Measurements from ENCODE around the gene TBX1.

TBX1 gene

DNA sequence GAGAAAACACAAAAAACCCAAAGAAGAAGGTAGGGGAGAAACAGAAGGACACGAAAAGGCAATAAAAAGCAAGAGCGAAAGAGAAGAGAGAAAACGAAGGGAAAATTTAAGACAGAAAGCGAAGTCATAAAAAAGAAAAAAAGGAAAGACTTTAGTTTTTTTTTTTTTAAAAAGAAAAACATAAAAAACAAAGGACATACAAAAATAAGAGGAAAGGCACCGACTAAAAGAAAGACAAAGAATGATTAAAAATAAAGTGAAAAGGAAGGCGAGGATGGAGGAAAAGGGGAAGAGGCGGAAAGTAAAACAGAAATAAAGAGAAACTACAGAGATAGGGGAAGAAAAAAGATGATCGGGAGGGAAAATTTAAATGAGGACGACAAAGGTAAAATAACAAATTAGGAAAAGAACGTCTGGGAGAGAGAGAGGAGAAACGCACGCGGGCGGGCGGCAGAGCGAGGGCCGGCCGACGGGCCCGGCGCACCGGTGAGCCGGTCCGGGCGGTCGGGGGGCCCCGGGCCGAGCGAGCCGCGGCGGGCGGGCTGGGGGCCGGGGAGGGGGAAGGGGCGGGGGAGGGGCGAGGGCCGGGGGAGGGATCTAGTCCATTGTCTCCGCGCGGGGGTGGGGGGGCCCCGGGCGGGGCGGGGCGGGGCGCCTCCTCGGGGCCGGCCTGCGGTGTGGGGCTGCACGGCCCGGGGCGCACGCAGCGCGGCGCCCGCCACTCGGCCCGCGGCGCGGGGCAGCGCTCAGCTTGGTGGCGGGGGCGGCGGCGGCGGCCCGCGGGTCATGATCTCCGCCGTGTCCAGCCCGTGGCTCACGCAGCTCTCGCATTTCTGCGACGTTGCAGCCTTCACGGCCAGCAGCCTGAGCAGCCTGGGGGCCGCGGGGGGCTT is at the start of gene TBX1:
TBX1 (plus strand) TSS at position 721 of the 893 bp plus-strand sequence; CDS start at position 787, 66 bp downstream.
- DNase-seq (ENCODE audit: low read depth in 2 of 3, low spot score in 2 of 3): no peak

DNA sequence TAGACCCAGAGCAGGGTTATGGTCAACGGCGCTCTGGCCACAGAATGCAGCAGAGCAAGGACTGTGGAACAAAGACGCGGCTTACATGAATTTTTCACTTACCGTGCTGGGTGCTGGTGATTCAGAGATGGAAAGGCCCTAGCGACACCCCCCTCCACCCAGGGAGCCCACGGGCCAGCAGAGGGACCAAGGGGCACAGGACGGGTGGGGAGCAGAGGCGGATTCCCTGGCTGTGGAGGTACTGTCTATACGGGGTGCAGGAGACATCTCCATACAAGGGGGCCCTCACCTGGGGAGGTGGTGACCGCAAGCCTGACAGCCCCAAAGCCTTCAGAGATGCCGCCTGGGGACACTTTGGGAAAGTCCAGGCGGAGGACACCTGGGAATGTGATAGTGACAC is 47.3 kb upstream of the TBX1 start:
- no peak for DNase-seq (ENCODE audit: low read depth in 2 of 3, low spot score in 2 of 3)

DNA sequence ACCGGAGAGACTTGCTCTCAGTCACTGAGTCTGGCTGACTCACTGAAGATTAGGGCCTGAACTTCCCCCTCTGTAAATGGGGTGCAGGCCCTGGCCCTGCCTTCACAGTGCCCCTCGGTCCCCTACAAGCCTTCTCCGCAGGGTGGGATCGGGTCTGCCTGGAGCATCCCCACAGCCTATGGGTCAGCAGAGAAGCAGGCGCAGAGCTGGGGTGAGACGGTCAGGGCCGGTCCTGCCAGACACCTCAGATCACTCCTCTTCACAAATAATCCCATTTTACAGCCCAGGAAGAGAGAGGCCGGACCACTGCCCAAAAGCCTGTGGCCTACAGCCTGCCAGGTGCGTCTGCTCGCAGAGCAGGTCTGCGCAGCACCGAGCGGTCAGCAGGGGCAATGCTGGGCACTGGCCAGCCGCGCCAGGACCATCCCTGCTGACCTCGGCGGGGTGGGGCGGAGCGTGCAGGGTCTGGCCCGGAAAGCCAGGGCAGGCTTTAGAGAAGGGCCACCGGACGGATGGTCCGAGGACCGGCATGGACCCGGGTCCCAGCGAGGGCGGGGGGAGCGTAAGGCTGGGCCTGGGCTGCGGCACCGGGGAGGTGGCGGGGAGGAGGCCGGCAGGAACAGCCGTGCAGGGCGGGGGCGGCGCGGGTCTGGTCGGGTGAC is 46.8 kb upstream of the TBX1 start:
- DNase-seq (ENCODE audit: low read depth in 2 of 3, low spot score in 2 of 3): no peak

DNA sequence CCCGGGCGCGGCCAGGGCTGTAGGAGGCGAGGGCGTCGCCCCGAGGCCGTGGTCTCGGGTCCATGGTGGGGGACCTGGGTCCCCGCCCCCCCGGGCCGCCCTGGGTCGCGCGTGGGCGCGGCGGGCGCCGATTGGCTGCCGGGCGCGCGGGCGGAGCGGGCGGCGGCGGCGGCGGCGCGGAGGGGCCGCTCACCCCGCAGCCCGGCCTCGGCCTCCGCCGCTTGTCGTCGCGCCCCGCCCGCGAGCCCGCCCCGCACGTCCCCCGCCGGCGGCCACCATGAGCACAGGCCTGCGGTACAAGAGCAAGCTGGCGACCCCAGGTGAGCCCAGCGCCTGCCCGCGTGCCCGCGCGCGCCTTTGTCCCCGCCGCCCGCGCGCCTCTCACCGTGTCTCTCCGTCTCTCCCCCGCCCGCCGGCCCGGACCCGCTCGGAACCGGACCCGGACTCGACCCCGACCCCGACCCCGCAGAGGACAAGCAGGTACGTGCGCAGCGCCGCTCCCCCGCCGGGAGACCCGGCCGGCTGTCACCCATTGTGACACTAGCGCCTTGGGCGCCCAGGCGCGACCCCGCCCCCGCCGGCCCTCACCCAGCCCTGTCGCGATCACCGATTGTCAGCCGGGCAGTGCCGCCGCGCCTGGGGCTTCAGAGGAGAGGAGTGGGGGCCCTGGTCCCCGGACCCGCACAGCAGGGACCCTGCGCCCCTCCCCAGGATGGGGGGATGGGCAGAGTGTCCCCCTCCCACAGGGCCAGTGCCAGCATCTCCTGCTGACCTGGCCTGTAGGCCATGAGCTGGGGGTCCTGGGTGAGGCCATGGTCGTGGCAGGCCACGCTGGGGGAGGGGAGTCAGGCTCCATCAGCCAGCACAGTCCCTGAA is 46.0 kb upstream of the TBX1 start, which contains the start of gene SEPTIN5:
SEPTIN5 (plus strand) TSS at position 192 of the 876 bp plus-strand sequence; CDS start at position 278, 86 bp downstream.
- no peak for DNase-seq (ENCODE audit: low read depth in 2 of 3, low spot score in 2 of 3)

DNA sequence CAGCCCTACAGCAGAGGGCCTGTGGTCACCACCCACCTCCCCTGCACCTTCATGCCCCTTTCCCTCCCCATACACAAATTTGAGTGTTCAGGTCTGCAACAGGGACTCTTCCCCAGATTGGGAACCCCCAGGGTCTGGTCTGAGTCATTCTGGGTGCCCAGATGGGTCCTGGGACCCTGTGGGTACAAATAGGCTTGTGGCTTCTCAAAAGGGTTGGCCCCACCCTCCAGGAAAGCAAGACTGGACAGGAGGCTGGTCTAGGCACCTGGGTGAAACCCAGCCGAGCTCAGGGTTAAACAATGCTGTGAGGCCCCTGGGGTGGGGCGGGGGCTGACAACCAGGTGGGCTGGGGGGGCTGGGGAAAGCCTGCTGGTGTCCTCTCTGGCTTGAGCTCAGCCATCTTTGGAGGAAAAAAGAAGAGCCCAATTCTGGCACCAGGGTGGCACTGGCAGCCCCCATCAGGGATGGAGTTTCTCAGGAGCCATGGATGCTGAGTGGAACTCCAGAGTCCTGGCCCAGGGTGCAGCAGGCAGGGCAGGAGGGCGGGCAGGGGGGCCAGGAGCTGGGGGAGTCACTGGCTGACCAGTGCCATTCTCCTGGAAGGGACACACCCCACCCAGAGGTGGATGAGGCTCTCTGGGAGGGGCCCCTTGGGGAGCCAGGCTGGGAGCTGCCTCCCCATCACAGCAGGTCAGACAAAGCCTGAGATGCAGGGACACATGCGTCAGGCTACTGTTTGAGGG is 45.2 kb upstream of the TBX1 start:
- DNase-seq (ENCODE audit: low read depth in 2 of 3, low spot score in 2 of 3): no peak

DNA sequence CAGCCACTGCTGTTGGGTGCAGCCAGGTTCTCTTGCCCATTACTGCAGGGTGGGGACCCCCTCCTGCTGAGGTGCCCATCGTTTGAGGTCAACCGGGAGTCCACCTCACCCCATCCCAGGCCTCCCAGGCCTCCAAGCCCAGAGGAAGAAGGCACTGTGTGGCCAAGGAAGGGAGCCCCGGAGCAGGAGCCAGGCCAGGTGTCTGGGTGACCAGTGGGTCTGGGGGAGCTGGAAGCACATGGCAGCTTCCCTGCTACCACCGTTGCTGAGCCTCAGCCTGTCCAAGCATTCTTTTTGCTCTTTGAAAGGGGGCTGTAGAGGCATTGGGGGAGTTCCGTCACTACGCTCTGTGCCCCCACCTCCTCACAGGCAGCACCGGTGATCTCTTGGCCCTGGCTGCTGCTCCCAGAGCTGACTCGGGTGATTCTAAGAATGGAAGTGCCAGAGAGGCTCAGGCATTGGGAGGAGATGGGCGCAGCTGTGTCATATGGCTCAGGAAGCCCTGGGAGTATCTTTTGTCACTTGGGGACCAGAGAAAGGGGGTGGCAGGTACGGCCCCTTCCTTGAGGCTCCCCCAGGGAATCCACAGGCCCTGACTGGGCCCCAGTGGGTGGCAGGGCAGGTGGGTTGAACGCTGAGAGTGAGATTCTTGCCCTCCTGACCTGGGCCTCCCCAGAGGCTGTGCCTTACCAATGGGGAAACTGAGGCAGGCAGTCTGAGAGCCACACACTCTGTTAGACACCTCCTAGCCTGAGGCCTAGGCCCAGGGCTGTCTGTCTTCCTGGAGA is 44.3 kb upstream of the TBX1 start:
- DNase-seq (ENCODE audit: low read depth in 2 of 3, low spot score in 2 of 3): no peak

DNA sequence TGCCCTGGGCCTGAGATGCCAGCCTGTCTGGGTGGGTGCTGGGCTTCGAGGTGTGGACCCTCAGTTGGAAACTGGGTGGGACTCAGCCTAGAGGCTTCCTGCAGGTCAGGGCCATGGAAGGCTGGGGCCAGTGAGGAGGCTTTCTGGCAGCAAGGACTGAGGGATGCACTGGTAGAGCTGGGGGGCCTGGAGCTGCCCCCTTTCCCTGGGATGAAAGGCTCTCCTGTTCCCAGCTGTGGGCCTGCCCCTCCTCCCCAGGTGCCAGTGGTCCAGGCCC is 43.8 kb upstream of the TBX1 start:
- no peak for DNase-seq (ENCODE audit: low read depth in 2 of 3, low spot score in 2 of 3)

DNA sequence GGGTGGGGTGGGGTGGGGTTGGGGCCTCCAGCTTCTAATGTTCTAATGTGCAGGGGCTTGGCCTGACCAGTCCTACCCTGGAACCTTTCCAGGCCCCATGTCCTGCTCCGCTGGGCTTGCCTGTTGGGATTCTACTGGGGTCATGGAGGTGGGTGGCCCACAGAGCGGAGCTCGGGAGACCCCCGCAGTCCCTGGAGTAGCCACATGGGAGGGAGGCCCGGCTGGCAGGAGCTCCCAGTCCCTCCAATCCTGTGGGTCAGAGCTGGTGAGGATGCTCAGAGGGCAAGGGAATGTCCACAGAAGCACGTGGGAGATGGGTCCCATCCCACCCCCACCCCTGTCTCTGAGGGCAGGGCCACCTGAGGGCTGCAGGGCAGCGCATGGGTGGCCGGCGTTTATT is 43.4 kb upstream of the TBX1 start:
- no peak for DNase-seq (ENCODE audit: low read depth in 2 of 3, low spot score in 2 of 3)

DNA sequence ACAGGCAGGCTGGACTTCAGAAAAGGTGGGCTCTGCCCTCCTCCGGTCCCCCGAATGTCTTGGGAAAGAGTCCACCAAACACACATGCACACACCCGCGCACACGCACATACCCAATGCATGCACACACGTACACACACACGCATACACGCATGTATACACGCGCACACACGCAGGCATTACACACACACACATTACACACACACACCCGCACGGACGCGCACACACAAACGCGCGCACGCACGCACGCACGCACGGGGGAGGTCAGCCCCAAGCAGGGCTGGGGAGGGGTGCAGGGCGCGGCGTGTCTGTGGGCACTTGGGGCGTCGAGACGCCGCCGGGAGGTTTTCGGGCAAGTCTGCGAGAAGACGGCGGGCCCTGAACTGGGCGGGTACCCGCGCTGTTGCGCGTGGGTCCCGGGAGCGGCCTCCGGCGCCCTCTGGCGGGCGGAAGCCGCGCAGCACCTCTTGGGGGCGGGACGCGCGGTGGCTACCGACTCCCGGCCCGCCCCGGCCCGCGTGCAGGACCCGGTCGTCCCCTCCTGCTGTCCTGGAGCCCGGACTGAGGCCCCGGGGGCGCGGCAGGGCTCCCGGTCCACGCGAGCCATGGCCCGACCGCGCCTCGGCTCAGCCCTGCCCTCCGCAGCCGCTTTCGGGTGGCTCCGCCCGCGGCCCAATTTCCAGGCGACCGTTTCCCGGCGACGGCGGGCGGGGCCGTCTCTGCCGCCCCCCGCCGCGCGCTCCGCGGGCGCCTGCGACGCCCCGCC is 42.7 kb upstream of the TBX1 start:
- DNase-seq (ENCODE audit: low read depth in 2 of 3, low spot score in 2 of 3): peak; percentile 60 to 69 (median 63)

DNA sequence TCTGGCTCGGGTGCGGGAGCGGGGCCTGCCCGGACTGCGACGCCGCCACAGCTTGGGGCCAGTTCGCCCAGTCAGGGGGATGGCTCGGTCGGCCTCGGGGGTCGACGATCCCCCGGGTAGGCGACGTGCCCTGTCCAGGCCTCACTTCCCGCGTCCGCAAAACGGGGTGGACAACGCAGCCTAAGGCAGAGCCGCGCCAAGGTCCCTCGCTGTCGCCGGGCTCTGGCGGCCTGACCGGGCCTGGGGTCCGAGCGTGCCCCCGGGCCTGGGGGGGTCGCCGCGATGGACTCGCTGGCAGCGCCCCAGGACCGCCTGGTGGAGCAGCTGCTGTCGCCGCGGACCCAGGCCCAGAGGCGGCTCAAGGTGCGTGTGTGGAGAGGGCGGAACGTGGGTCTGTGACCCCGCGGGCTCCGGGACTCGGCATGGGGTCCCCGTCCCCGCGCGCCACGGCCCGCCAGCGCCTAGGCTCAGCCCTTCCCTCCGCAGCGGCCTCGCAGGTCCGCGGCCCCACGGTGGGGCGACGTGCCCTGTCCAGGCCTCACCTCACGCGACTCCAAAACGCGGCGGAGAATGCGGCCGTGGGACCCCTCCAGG is 42.0 kb upstream of the TBX1 start:
- DNase-seq (ENCODE audit: low read depth in 2 of 3, low spot score in 2 of 3): no peak

DNA sequence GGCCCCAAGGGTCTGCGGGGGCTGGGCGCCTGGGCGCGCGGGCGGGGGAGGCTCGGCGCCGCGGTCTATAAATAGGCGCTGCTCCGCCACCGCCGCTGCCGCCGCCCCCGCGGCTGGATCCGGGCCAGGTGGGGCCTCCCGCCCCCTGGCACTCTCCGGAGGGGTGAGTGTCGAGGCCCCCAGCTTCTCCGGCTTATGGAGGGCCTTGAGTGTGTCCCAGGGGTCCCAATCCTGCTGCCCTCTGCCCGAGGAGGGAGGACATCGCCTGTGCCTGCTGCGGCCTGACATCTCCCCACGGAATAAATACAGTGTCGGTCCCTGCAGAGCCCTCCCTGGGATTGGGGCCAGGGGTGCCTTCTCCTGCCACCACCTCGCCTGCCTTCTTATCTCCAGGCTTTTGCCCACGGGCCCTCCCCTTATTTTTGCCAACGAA is 41.5 kb upstream of the TBX1 start:
- DNase-seq (ENCODE audit: low read depth in 2 of 3, low spot score in 2 of 3): no peak

DNA sequence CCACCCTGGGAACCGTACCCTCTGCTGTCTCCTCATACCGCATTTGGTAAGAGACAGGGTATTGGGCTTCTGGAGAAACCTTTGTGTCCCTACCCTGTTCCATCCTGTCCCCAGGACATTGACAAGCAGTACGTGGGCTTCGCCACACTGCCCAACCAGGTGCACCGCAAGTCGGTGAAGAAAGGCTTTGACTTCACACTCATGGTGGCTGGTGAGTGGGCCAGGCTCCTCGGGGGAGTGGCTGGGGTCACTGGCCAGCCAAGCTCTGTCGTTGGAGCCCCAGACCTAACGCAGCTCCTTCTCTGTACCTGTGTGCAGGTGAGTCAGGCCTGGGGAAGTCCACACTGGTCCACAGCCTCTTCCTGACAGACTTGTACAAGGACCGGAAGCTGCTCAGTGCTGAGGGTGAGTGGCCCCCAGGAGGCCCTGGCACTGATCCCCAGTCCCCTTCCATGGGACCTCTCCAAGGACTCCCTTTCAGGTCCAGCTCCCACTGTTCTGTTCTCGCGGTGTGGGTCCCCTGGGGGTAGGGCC is 41.0 kb upstream of the TBX1 start:
- DNase-seq (ENCODE audit: low read depth in 2 of 3, low spot score in 2 of 3): no peak

DNA sequence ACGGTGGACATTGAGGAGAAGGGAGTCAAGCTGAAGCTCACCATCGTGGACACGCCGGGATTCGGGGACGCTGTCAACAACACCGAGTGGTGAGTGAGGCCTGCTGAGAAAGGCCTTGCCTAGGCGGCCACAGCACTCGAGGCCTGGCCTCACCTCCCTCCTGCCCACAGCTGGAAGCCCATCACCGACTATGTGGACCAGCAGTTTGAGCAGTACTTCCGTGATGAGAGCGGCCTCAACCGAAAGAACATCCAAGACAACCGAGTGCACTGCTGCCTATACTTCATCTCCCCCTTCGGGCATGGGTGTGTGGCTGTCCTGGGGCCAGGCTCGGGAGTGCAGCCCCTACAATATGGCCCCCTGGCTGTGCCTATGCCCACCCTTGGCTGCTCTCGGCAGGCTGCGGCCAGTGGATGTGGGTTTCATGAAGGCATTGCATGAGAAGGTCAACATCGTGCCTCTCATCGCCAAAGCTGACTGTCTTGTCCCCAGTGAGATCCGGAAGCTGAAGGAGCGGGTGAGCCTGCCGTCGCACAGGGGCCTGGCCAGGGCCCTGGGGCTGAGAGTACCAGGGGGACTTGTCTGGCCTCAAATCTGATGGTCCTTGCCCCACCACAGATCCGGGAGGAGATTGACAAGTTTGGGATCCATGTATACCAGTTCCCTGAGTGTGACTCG is 40.3 kb upstream of the TBX1 start:
- no peak for DNase-seq (ENCODE audit: low read depth in 2 of 3, low spot score in 2 of 3)

DNA sequence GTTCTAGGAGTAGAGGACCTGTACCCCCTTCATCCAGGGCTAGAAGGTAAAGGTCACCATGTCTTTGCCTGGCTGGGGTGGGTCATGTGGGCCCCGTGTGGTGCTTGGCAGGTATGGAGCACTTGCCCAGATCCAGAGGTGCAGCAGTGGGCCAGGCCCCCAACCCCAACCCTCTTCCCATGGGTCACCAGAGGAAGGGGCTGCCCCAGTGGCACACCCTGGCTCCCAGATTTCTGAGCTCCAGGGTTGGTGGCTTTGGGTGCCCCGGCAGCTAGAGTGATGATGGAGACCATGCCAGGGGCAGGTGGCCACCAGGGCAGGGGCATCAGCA is 39.6 kb upstream of the TBX1 start:
- DNase-seq (ENCODE audit: low read depth in 2 of 3, low spot score in 2 of 3): no peak

DNA sequence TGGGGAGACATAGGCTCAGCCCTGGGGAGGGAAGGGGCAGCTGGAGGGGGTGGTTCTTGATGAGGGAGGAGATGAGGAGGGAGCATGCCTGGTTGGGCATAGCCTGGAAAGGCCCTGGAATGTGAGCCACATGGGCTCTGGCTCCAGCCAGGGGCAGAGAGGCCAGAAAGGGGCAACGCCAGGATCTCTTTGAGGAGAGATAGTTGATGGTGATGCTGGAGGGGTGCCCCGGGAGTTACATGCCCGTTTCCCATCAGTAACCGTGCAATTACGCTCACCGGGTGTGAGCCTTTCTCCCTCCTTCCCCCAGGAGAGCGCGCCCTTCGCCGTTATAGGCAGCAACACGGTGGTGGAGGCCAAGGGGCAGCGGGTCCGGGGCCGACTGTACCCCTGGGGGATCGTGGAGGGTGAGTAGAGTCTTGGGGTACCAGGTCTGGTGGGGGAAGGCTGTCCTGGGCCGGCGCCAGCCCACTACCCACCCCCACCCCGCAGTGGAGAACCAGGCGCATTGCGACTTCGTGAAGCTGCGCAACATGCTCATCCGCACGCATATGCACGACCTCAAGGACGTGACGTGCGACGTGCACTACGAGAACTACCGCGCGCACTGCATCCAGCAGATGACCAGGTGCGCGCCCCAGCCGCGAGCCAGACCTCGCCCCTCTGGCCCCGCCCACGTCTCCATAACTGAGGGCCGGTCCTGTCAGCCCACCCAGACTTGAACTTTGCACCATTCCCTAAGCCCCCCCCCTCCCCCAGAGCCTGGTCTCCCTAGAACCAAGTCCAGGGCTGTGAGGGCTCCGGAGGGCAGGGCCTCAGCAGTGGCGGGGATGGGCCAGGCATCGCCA is 39.0 kb upstream of the TBX1 start:
- DNase-seq (ENCODE audit: low read depth in 2 of 3, low spot score in 2 of 3): no peak

DNA sequence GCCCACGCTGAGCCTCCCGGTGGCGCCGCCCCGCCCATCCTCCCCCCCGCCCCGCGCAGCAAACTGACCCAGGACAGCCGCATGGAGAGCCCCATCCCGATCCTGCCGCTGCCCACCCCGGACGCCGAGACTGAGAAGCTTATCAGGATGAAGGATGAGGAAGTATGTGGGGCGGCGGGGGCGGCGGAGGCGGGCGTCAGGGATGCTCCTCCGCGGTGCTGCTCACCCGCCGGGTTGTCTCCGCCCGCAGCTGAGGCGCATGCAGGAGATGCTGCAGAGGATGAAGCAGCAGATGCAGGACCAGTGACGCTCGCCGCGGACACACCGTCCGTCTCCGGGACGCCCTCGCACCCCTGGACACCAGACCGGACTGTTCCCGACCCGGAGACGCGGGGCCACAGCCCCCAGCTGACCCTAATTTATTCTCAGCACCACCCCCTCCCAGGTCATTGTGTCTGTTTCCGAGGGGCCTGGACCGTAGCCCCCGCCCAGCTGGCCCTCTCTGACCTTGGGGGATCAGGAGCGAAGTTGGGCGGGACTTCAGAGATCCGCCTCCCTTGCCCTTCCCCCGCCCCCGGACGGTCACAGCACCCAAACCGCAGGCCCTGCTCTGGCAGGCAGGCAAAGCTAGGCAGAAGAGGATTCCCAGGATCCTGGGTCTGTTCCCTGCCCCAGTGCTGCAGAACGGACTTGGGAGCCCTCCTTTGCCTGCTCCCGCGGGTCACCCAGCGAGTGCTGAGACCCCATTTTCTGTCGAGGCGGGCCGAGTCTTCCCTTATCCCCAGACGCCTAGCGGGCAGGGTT is 38.2 kb upstream of the TBX1 start:
- DNase-seq (ENCODE audit: low read depth in 2 of 3, low spot score in 2 of 3): no peak

DNA sequence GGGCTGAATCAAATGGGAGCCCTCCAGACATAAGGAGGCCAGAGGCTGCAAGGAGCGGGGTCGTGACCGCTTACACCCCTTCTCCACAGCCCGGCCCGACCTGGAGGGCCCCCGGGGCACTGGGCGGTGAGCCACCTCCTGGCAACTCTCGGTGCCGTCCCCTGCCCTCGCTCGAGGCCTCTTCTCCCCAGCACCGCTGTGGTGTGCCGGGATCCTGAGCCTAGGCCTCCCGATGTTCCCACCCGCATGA is 37.7 kb upstream of the TBX1 start:
- DNase-seq (ENCODE audit: low read depth in 2 of 3, low spot score in 2 of 3): no peak
